Trophoblast cell (in vitro differentiated cells and primary cell): ENCODE measurements around the gene MAGI2.
"Not testable (repeated sequence)": the region's sequence is repeated elsewhere in the genome, so short reads cannot be mapped to it uniquely, and the experiment has no call there.

Experiments
- DNase-seq, 2 donors: peaks; one replicate each; pipeline ENCODE4 v3.0.0-alpha.2; 2016
- H2AFZ ChIP-seq: 2 replicates; pipeline ENCODE4 v1.6.1; 2013; ENCODE audit warnings: low read length, moderate library complexity, mild to moderate bottlenecking; ENCODE audit not compliant: insufficient read depth, poor library complexity
- H2AK5ac ChIP-seq: 2 replicates; pipeline ENCODE4 v1.6.1; 2013; ENCODE audit warnings: mild to moderate bottlenecking, low read length
- H2BK120ac ChIP-seq: 2 replicates; pipeline ENCODE4 v1.6.1; 2013; ENCODE audit warnings: low read length, mild to moderate bottlenecking, moderate library complexity; ENCODE audit not compliant: insufficient read depth, poor library complexity
- H2BK12ac ChIP-seq: 2 replicates; pipeline ENCODE4 v1.6.1; 2013; ENCODE audit warnings: mild to moderate bottlenecking, low read length, moderate library complexity
- H2BK5ac ChIP-seq: 2 replicates; pipeline ENCODE4 v1.6.1; 2013; ENCODE audit warnings: low read length, low read depth, moderate library complexity, mild to moderate bottlenecking; ENCODE audit not compliant: poor library complexity
- H3K14ac ChIP-seq: 2 replicates; pipeline ENCODE4 v1.6.1; 2013; ENCODE audit warnings: mild to moderate bottlenecking, low read length
- H3K18ac ChIP-seq: 2 replicates; pipeline ENCODE4 v1.6.1; 2013; ENCODE audit warnings: mild to moderate bottlenecking, low read length
- H3K23ac ChIP-seq: 2 replicates; pipeline ENCODE4 v1.6.1; 2013; ENCODE audit warnings: low read length
- H3K27ac ChIP-seq: 2 replicates; pipeline ENCODE4 v1.5.1; 2013; ENCODE audit warnings: low read depth, mild to moderate bottlenecking, inconsistent platforms, low read length, moderate library complexity
- H3K27me3 ChIP-seq: 2 replicates; pipeline ENCODE4 v1.6.1; 2013; ENCODE audit warnings: inconsistent platforms, mild to moderate bottlenecking, low read length, moderate library complexity; ENCODE audit not compliant: insufficient read depth
- H3K36me3 ChIP-seq, 2 experiments: 1 replicate in 1 of 2; 2 replicates in 1 of 2; pipeline ENCODE4 v1.6.1; 2013; ENCODE audit warnings: low read length in 2 of 2, mild to moderate bottlenecking in 2 of 2, moderate library complexity in 1 of 2; ENCODE audit not compliant: insufficient read depth in 2 of 2, control insufficient read depth in 1 of 2
- H3K4ac ChIP-seq: 2 replicates; pipeline ENCODE4 v1.6.1; 2013; ENCODE audit warnings: low read depth, mild to moderate bottlenecking, low read length, moderate library complexity
- H3K4me1 ChIP-seq, 2 experiments: 1 replicate in 1 of 2; 2 replicates in 1 of 2; pipeline ENCODE4 v1.6.1; 2013; ENCODE audit warnings: low read length in 2 of 2, mild to moderate bottlenecking in 2 of 2, moderate library complexity in 1 of 2; ENCODE audit not compliant: insufficient read depth in 2 of 2, control insufficient read depth in 1 of 2
- H3K4me2 ChIP-seq: 2 replicates; pipeline ENCODE4 v1.6.1; 2013; ENCODE audit warnings: inconsistent platforms, mild to moderate bottlenecking, low read length, moderate library complexity
- H3K4me3 ChIP-seq: 2 replicates; pipeline ENCODE4 v1.5.1; 2013; ENCODE audit warnings: mild to moderate bottlenecking, low read depth, low read length, inconsistent platforms
- H3K79me1 ChIP-seq: one replicate; pipeline ENCODE4 v1.6.1; 2013; ENCODE audit warnings: low read length
- H3K79me2 ChIP-seq: 2 replicates; pipeline ENCODE4 v1.6.1; 2013; ENCODE audit warnings: low read length, mild to moderate bottlenecking; ENCODE audit not compliant: control insufficient read depth, insufficient read depth, poor library complexity
- H3K9ac ChIP-seq: 2 replicates; pipeline ENCODE4 v1.6.1; 2013; ENCODE audit warnings: mild to moderate bottlenecking, low read length
- H3K9me3 ChIP-seq: 2 replicates; pipeline ENCODE4 v1.6.1; 2013; ENCODE audit warnings: low read depth, mild to moderate bottlenecking, control low read depth, inconsistent platforms, low read length; ENCODE audit not compliant: insufficient read depth
- H4K12ac ChIP-seq: 2 replicates; pipeline ENCODE4 v1.6.1; 2013; ENCODE audit warnings: low read depth, mild to moderate bottlenecking, low read length, moderate library complexity
- H4K8ac ChIP-seq: 2 replicates; pipeline ENCODE4 v1.6.1; 2013; ENCODE audit warnings: low read depth, mild to moderate bottlenecking, low read length, moderate library complexity
- H4K91ac ChIP-seq: one replicate; pipeline ENCODE4 v1.6.1; 2013; ENCODE audit warnings: low read depth, mild to moderate bottlenecking, low read length, moderate library complexity
- WGBS: extraction: QIAGEN DNeasy Blood & Tissue Kit; methylation state at CpG from one replicate; pipeline ENCODE4 v1.1.7; 2013; ENCODE audit warnings: missing lambda C conversion rate; ENCODE audit not compliant: insufficient read length, insufficient coverage; ENCODE audit errors: extremely low coverage; 5-methylcytosine and 5-hydroxymethylcytosine counted together

MAGI2 gene

DNA sequence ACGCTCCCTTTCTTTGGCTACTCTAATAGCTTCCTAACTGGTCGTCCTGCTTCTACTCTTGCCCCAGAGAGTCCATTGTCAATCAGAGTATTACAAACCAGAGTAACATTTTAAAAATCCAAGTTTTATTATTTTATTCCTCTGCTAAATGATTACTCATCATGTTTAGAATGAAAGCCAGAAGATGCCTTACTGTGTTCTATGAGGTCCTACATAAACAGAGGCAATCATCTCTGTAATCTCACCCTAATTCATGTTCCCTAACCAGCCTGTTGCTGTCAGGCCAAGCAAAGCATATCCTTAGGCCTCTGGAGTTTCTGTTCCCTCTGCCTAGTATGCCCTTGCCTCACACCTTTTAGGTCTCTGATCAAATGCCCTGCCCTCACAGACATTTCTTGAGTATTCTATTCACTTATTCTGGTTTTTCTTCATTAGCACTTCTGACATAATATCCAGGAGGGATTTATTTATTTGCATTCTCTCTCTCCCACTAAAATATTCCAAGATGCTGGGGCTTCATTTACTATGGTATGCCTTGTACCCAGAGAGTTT lies 1157.3 kb downstream of the MAGI2 start:
- no peak overlapping the region for H4K12ac ChIP-seq
- no peak overlapping the region for H2AK5ac ChIP-seq
- H3K9ac ChIP-seq = no peak overlapping the region
- H3K79me2 ChIP-seq = no peaks in the 10 kb centered on the region
- no peak overlapping the region for H3K14ac ChIP-seq
- no peak overlapping the region for H3K23ac ChIP-seq
- H3K9me3 ChIP-seq = no peaks in the 10 kb centered on the region
- H3K36me3 ChIP-seq = no peaks in the 10 kb centered on the region
- H3K18ac ChIP-seq = no peak overlapping the region
- H4K91ac ChIP-seq = no peak overlapping the region
- WGBS = no CpG with 5 or more reads among the region's 2 CpGs
- no peak overlapping the region for H2BK120ac ChIP-seq
- no peak overlapping the region for H4K8ac ChIP-seq
- no peak for DNase-seq
- no peak overlapping the region for H3K4me3 ChIP-seq
- no peak overlapping the region for H3K4me2 ChIP-seq
- no peaks in the 10 kb centered on the region for H3K27me3 ChIP-seq
- no peaks in the 10 kb centered on the region for H3K4me1 ChIP-seq
- no peak overlapping the region for H2BK5ac ChIP-seq
- H3K4ac ChIP-seq = no peak overlapping the region
- H2BK12ac ChIP-seq = no peak overlapping the region
- no peak overlapping the region for H2AFZ ChIP-seq
- no peak overlapping the region for H3K27ac ChIP-seq
- no peaks in the 10 kb centered on the region for H3K79me1 ChIP-seq

DNA sequence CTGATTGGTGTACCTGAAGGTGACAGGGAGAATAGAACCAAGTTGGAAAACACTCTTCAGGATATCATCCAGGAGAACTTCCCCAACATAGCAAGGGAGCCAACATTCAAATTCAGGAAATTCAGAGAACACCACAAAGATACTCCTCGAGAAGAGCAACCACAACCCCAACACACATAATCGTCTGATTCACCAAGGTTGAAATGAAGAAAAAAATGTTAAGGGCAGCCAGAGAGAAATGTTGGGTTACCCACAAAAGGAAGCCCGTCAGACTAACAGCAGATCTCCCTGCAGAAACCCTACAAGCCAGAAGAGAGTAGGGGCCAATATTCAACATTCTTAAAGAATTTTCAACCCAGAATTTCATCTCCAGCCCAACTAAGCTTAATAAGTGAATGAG lies 1164.0 kb downstream of the MAGI2 start:
- H3K4me1 ChIP-seq, H3K79me1 ChIP-seq, H3K9me3 ChIP-seq, H4K91ac ChIP-seq, H2BK5ac ChIP-seq, H4K8ac ChIP-seq, H4K12ac ChIP-seq, H3K4me3 ChIP-seq, H3K79me2 ChIP-seq, H3K27me3 ChIP-seq, H3K4ac ChIP-seq, DNase-seq, H3K23ac ChIP-seq, H3K36me3 ChIP-seq, H2AFZ ChIP-seq, H3K4me2 ChIP-seq, H2BK12ac ChIP-seq, H3K27ac ChIP-seq, H3K9ac ChIP-seq, H3K14ac ChIP-seq, H3K18ac ChIP-seq, H2BK120ac ChIP-seq, H2AK5ac ChIP-seq: not testable (repeated sequence)
- WGBS = no CpG with 5 or more reads among the region's 3 CpGs

DNA sequence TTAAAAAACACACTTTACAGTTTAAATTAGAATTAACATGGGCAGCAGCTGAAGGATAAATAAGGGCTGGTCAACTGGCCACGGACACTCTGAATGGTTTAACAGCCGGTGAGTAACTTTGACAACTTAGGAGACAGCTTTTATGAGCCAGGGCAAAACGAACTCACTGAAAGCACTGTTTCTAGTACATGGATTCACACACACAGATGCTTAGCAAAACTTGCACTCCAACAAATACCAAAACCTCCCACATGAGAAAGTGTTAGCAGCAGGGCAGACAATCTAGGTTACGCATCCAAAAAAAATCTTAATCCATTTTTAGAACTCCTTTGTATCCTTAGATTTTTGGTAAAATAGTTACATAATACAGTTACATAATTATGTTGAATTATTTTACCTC lies 1168.5 kb downstream of the MAGI2 start:
- no peaks in the 10 kb centered on the region for H3K36me3 ChIP-seq
- no peak overlapping the region for H3K4me3 ChIP-seq
- H3K79me1 ChIP-seq = no peaks in the 10 kb centered on the region
- no CpG with 5 or more reads among the region's 4 CpGs for WGBS
- no peak overlapping the region for H3K23ac ChIP-seq
- H4K12ac ChIP-seq = no peak overlapping the region
- no peak overlapping the region for H4K8ac ChIP-seq
- H3K9me3 ChIP-seq = no peaks in the 10 kb centered on the region
- no peak overlapping the region for H3K27ac ChIP-seq
- DNase-seq = no peak
- no peak overlapping the region for H3K4me2 ChIP-seq
- no peaks in the 10 kb centered on the region for H3K27me3 ChIP-seq
- H2BK5ac ChIP-seq = no peak overlapping the region
- no peak overlapping the region for H2BK12ac ChIP-seq
- H2BK120ac ChIP-seq = no peak overlapping the region
- no peak overlapping the region for H3K14ac ChIP-seq
- no peaks in the 10 kb centered on the region for H3K79me2 ChIP-seq
- no peaks in the 10 kb centered on the region for H3K4me1 ChIP-seq
- H2AK5ac ChIP-seq = no peak overlapping the region
- H2AFZ ChIP-seq = no peak overlapping the region
- H3K9ac ChIP-seq = no peak overlapping the region
- no peak overlapping the region for H3K18ac ChIP-seq
- H4K91ac ChIP-seq = no peak overlapping the region
- no peak overlapping the region for H3K4ac ChIP-seq

DNA sequence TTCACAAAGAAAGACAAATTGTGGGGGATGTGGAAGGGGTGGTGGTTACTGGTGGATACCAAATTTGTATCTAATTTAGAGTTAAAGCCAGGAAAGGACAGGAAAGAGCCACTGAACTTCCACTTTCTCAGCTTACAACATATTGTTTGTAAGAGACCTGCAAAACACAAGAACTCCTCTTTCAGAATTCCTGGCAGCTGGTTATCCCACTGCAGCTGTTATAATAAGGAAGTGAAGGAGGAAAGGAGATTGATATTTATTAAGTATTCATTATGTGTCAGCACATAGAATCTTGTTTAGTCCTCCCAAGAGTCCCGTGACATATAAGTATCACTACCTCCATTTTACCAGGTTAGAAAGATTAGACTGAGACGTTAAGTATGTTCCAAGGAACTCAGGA lies 1173.2 kb downstream of the MAGI2 start:
- no peak overlapping the region for H4K91ac ChIP-seq
- H2AK5ac ChIP-seq = no peak overlapping the region
- no peak overlapping the region for H2BK12ac ChIP-seq
- no peaks in the 10 kb centered on the region for H3K9me3 ChIP-seq
- no peak overlapping the region for H4K12ac ChIP-seq
- H3K4ac ChIP-seq = no peak overlapping the region
- no peak overlapping the region for H3K9ac ChIP-seq
- no peaks in the 10 kb centered on the region for H3K79me1 ChIP-seq
- no CpG with 5 or more reads among the region's 2 CpGs for WGBS
- H3K18ac ChIP-seq = no peak overlapping the region
- H2BK120ac ChIP-seq = no peak overlapping the region
- no peak overlapping the region for H3K4me3 ChIP-seq
- no peak overlapping the region for H3K4me2 ChIP-seq
- no peaks in the 10 kb centered on the region for H3K4me1 ChIP-seq
- H3K79me2 ChIP-seq = no peaks in the 10 kb centered on the region
- no peak overlapping the region for H4K8ac ChIP-seq
- DNase-seq = no peak
- H3K14ac ChIP-seq = no peak overlapping the region
- no peaks in the 10 kb centered on the region for H3K36me3 ChIP-seq
- H3K23ac ChIP-seq = no peak overlapping the region
- H2BK5ac ChIP-seq = no peak overlapping the region
- no peaks in the 10 kb centered on the region for H3K27me3 ChIP-seq
- no peak overlapping the region for H3K27ac ChIP-seq
- no peak overlapping the region for H2AFZ ChIP-seq
